Astrocyte (in vitro differentiated cells and primary cell): ENCODE measurements around the gene ZIC4. TPM values are rescaled to one million over a fixed set of nuclear protein-coding genes. Genes with fewer than 3 reads are reported as not detected.

Experiments used
- DNase-seq: peaks from one replicate; pipeline ENCODE4 v3.0.0-alpha.2; 2010; ENCODE audit warnings: low read depth
- FAIRE-seq: peaks from 2 replicates; lab custom pipeline; 2011; peaks lifted over from hg19 to GRCh38; lab: Jason Lieb, UNC
- H2AFZ ChIP-seq: 2 replicates; pipeline ENCODE4 v1.6.0; 2012; ENCODE audit warnings: low read depth, low read length, inconsistent platforms
- H3K27ac ChIP-seq: 2 replicates; pipeline ENCODE4 v1.5.1; 2011; ENCODE audit warnings: low read depth, low read length, inconsistent platforms
- H3K27me3 ChIP-seq: 2 replicates; pipeline ENCODE4 v1.6.0; 2011; ENCODE audit warnings: low read length, inconsistent platforms; ENCODE audit not compliant: insufficient read depth
- H3K36me3 ChIP-seq: 2 replicates; pipeline ENCODE4 v1.5.1; 2011; ENCODE audit warnings: low read length, inconsistent platforms; ENCODE audit not compliant: insufficient read depth
- H3K4me1 ChIP-seq: 2 replicates; pipeline ENCODE4 v1.5.1; 2011; ENCODE audit warnings: low read length, inconsistent platforms; ENCODE audit not compliant: insufficient read depth
- H3K4me2 ChIP-seq: 2 replicates; pipeline ENCODE4 v1.6.0; 2012; ENCODE audit warnings: low read length, inconsistent platforms
- H3K4me3 ChIP-seq: 2 replicates; pipeline ENCODE4 v1.5.1; 2011; ENCODE audit warnings: low read depth, mild to moderate bottlenecking, low read length, inconsistent platforms; ENCODE audit not compliant: insufficient read depth
- H3K79me2 ChIP-seq: 2 replicates; pipeline ENCODE4 v1.6.0; 2012; ENCODE audit warnings: mild to moderate bottlenecking, low read length, inconsistent platforms; ENCODE audit not compliant: insufficient read depth
- H3K9ac ChIP-seq: 2 replicates; pipeline ENCODE4 v1.6.0; 2012; ENCODE audit warnings: mild to moderate bottlenecking, low read length, inconsistent platforms
- H3K9me3 ChIP-seq: 2 replicates; pipeline ENCODE4 v1.5.1; 2012; ENCODE audit warnings: low read depth, mild to moderate bottlenecking, low read length, inconsistent platforms; ENCODE audit not compliant: insufficient read depth
- H4K20me1 ChIP-seq: 2 replicates; pipeline ENCODE4 v1.6.0; 2012; ENCODE audit warnings: low read length, inconsistent platforms; ENCODE audit not compliant: insufficient read depth
- H3K27ac Mint-ChIP-seq: one replicate; pipeline ENCODE4 v1.8.0; 2021; ENCODE audit warnings: mild to moderate bottlenecking, mixed read lengths; ENCODE audit not compliant: unreplicated experiment
- H3K27me3 Mint-ChIP-seq: one replicate; pipeline ENCODE4 v1.8.0; 2021; ENCODE audit warnings: low read depth, mixed read lengths; ENCODE audit not compliant: unreplicated experiment
- H3K36me3 Mint-ChIP-seq: one replicate; pipeline ENCODE4 v1.8.0; 2021; ENCODE audit warnings: low read depth, mixed read lengths; ENCODE audit not compliant: unreplicated experiment
- H3K4me1 Mint-ChIP-seq: one replicate; pipeline ENCODE4 v1.8.0; 2021; ENCODE audit warnings: low read depth, mixed read lengths; ENCODE audit not compliant: unreplicated experiment
- H3K4me3 Mint-ChIP-seq: one replicate; pipeline ENCODE4 v1.8.0; 2021; ENCODE audit warnings: mild to moderate bottlenecking, moderate library complexity, mixed read lengths; ENCODE audit not compliant: unreplicated experiment
- H3K9me3 Mint-ChIP-seq: one replicate; pipeline ENCODE4 v1.8.0; 2021; ENCODE audit warnings: mild to moderate bottlenecking, mixed read lengths; ENCODE audit not compliant: unreplicated experiment
- EZH2 ChIP-seq: IDR thresholded peaks from 2 replicates; pipeline ENCODE4 v1.6.1; 2012; ENCODE audit warnings: mild to moderate bottlenecking, low read length, inconsistent platforms; ENCODE audit not compliant: insufficient read depth
- total RNA-seq: library from RNA; stranded (reverse); gene quantifications from 2 replicates; pipeline ENCODE4 v1.2.1, GENCODE V29; 2021
- TF ChIP-seq, protein P1 (sequence below): IDR thresholded peaks from 2 replicates; pipeline ENCODE4 v1.5.1; 2011; ENCODE audit warnings: low read depth, mild to moderate bottlenecking, inconsistent platforms, low read length, moderate library complexity; ENCODE audit not compliant: insufficient read depth

The ZIC4 gene
- total RNA-seq, 1 donor from 2014 or later: not detected

DNA sequence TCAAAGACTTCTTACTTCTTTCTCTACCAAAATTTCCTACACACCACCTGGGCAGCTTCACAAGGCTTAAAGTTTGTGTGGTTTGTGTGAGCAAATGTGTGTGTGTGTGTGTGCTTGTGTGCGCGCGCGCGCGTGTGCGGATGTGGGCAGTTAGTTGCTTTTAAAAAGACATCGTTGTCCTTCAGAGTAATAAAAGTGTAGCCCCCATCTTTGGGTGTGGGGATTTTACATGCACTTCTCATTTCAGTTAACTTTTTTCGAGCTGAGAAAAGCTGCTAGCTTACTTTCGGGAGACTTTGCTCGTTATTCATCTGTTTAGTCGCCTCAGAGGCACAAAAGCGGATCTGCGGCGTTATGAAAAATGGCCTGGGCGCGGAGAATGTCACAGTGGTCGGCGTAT is 36.0 kb downstream of the ZIC4 start:
- FAIRE-seq: no peak
- Histone ChIP-seq H4K20me1 (no peaks in the 10 kb centered on the region), H3K4me2 (peak overlapping the region; percentile 81), H3K4me1 (no peaks in the 10 kb centered on the region), H3K27me3 (peaks cover 76% of the 10 kb centered on the region), H3K27ac (no peak overlapping the region), H3K4me3 (peak overlapping the region; percentile 61), H3K36me3 (no peaks in the 10 kb centered on the region), H3K9me3 (no peaks in the 10 kb centered on the region), H3K9ac (peak overlapping the region; percentile 59), H2AFZ (peak overlapping the region; percentile 65), H3K79me2 (no peaks in the 10 kb centered on the region)
- TF ChIP-seq, protein P1, sequence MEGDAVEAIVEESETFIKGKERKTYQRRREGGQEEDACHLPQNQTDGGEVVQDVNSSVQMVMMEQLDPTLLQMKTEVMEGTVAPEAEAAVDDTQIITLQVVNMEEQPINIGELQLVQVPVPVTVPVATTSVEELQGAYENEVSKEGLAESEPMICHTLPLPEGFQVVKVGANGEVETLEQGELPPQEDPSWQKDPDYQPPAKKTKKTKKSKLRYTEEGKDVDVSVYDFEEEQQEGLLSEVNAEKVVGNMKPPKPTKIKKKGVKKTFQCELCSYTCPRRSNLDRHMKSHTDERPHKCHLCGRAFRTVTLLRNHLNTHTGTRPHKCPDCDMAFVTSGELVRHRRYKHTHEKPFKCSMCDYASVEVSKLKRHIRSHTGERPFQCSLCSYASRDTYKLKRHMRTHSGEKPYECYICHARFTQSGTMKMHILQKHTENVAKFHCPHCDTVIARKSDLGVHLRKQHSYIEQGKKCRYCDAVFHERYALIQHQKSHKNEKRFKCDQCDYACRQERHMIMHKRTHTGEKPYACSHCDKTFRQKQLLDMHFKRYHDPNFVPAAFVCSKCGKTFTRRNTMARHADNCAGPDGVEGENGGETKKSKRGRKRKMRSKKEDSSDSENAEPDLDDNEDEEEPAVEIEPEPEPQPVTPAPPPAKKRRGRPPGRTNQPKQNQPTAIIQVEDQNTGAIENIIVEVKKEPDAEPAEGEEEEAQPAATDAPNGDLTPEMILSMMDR: no peak
- no peak for TF ChIP-seq EZH2
- peaks cover 14% of the 10 kb centered on the region for H3K9me3 Mint-ChIP-seq
- DNase-seq: no peak
- no peak overlapping the region for H3K27ac Mint-ChIP-seq
- no peaks in the 10 kb centered on the region for H3K4me1 Mint-ChIP-seq
- peaks cover 91% of the 10 kb centered on the region for H3K27me3 Mint-ChIP-seq
- H3K36me3 Mint-ChIP-seq: no peaks in the 10 kb centered on the region
- H3K4me3 Mint-ChIP-seq: no peak overlapping the region

DNA sequence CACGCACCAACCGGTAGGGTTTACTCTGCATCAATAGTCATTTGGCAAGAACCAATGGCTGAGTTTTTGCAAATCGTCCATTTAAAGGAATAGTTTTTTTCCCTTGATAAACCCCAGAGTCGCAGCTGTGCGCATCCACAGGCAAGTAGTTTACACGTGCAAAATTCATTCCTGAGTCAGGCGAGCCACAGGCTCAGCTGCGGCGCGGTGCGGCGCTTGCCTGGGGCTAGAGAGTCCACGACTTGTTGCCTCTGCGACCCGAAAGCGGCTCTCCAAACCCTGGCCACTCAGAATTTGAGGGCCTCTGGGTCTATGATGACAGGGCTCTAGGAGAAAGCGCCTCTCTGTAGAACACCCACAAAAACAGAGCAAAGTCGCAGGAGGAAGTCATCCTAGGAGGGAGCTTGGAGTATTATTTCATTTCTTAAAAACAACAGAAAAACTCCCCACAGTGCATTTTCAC is 36.7 kb downstream of the ZIC4 start:
- Histone ChIP-seq H3K4me2 (peak overlapping the region; percentile 81), H4K20me1 (no peaks in the 10 kb centered on the region), H2AFZ (peak overlapping the region; percentile 65), H3K4me3 (peak overlapping the region; percentile 61), H3K79me2 (no peaks in the 10 kb centered on the region), H3K36me3 (no peaks in the 10 kb centered on the region), H3K9ac (peak overlapping the region; percentile 59), H3K9me3 (no peaks in the 10 kb centered on the region), H3K4me1 (no peaks in the 10 kb centered on the region), H3K27ac (peak overlapping the region; percentile 15), H3K27me3 (peaks cover 79% of the 10 kb centered on the region)
- H3K27ac Mint-ChIP-seq: no peak overlapping the region
- FAIRE-seq (no peak), DNase-seq (no peak)
- H3K36me3 Mint-ChIP-seq: no peaks in the 10 kb centered on the region
- no peaks in the 10 kb centered on the region for H3K4me1 Mint-ChIP-seq
- no peak overlapping the region for H3K4me3 Mint-ChIP-seq
- TF ChIP-seq EZH2: peak; percentile 70
- TF ChIP-seq, protein P1: no peak
- peaks cover 91% of the 10 kb centered on the region for H3K27me3 Mint-ChIP-seq
- peaks cover 14% of the 10 kb centered on the region for H3K9me3 Mint-ChIP-seq

DNA sequence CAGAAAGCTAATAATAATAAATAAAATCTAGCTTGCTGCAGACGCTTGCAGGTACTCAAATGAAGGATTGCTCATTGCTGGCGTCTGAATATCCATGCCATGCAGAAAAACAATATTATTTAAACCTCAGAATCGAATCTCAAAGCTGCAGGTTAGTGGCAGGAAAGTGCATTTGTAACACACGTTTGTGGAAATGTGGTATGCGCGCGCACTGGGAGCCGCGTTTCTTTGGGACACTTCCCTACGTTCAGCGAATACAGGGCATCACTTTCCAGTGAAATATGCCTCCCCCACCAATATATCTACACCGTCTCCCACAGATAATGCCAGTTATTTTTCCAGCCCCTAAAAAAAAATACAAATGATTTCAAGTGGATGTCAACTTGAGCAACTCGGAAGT is 37.1 kb downstream of the ZIC4 start:
- Mint-ChIP-seq H3K4me3 (no peak overlapping the region), H3K27me3 (peaks cover 91% of the 10 kb centered on the region), H3K9me3 (peaks cover 18% of the 10 kb centered on the region), H3K27ac (no peak overlapping the region), H3K36me3 (no peaks in the 10 kb centered on the region), H3K4me1 (no peaks in the 10 kb centered on the region)
- Histone ChIP-seq H3K27ac (no peak overlapping the region), H3K4me1 (no peaks in the 10 kb centered on the region), H3K9ac (peak overlapping the region; percentile 59), H3K79me2 (no peaks in the 10 kb centered on the region), H3K36me3 (no peaks in the 10 kb centered on the region), H2AFZ (peak overlapping the region; percentile 65), H4K20me1 (no peaks in the 10 kb centered on the region), H3K9me3 (no peaks in the 10 kb centered on the region), H3K4me2 (peak overlapping the region; percentile 81), H3K27me3 (peaks cover 76% of the 10 kb centered on the region), H3K4me3 (peak overlapping the region; percentile 61)
- no peak for TF ChIP-seq EZH2
- TF ChIP-seq, protein P1: no peak
- DNase-seq: no peak
- no peak for FAIRE-seq
